ENCODE results near the gene TNIK. TPM values are rescaled to one million over a fixed set of nuclear protein-coding genes. Genes with fewer than 3 reads are reported as not detected.

The TNIK gene
- polyA plus RNA-seq, 1 of the 3 experiments (the other 2 are of a cell fraction): 19.4 TPM

DNA sequence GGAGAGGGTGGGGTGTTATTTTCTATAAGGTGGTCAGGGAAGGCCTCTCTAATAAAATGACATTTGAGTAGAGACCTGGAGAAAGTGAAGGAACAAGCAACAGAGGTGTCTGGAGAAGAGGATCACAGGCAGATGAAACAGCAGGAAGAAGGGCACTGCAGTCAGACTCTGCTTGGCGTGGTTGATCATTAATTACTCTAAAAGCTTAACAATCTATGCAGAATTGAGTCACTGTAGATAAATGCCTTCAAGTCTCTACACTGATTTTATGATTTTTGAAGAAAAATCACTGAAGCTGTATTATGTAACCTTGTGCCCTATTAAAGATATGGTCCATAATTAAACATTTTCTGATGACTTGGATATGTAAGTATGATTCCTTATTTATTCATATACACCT lies 114.2 kb downstream of the TNIK start:
- Histone ChIP-seq H3K4me2 (no peak overlapping the region), H3K27me3 (ENCODE audit: insufficient read depth) (no peaks in the 10 kb centered on the region), H4K20me1 (ENCODE audit: insufficient read depth) (no peaks in the 10 kb centered on the region), H3F3A (replicated peaks; ENCODE audit: insufficient read depth) (peaks cover 23% of the 10 kb centered on the region), H3K79me2 (ENCODE audit: insufficient read depth) (peaks cover 51% of the 10 kb centered on the region), H3K9me3 (no peaks in the 10 kb centered on the region), H2AFZ (ENCODE audit: low read depth) (no peak overlapping the region), H3K27ac (ENCODE audit: low read depth in 2 of 2, low read length in 1 of 2) (no peak overlapping the region), H3K9me2 (no peaks in the 10 kb centered on the region), H3K4me1 (ENCODE audit: control insufficient read depth in 1 of 2, insufficient read depth in 2 of 2, low read depth in 1 of 2, low read length in 1 of 2) (peaks cover 0 to 12% of the 10 kb centered on the region in 2 experiments), H3K36me3 (replicated peaks in 1 of 2; ENCODE audit: control insufficient read depth in 1 of 2, insufficient read depth in 2 of 2, low read length in 1 of 2) (no peaks in the 10 kb centered on the region), H3K4me3 (ENCODE audit: low read depth in 2 of 2, low read length in 1 of 2) (no peak overlapping the region), H3K9ac (no peak overlapping the region)
- ChIA-PET CTCF (no interaction called here), POLR2A (no interaction called here)
- DNase-seq: no peak
- TF ChIP-seq MEF2A (IDR thresholded peaks at IDR 0.05; ENCODE audit: borderline replicate concordance, low read depth) (no peak), ELF1 (IDR thresholded peaks at IDR 0.05) (no peak)
- TF ChIP-seq, protein P1, sequence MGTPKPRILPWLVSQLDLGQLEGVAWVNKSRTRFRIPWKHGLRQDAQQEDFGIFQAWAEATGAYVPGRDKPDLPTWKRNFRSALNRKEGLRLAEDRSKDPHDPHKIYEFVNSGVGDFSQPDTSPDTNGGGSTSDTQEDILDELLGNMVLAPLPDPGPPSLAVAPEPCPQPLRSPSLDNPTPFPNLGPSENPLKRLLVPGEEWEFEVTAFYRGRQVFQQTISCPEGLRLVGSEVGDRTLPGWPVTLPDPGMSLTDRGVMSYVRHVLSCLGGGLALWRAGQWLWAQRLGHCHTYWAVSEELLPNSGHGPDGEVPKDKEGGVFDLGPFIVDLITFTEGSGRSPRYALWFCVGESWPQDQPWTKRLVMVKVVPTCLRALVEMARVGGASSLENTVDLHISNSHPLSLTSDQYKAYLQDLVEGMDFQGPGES (IDR thresholded peaks at IDR 0.05; ENCODE audit: low read depth, low read length): no peak
- TF ChIP-seq, protein P2, sequence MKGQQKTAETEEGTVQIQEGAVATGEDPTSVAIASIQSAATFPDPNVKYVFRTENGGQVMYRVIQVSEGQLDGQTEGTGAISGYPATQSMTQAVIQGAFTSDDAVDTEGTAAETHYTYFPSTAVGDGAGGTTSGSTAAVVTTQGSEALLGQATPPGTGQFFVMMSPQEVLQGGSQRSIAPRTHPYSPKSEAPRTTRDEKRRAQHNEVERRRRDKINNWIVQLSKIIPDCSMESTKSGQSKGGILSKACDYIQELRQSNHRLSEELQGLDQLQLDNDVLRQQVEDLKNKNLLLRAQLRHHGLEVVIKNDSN (IDR thresholded peaks at IDR 0.05; ENCODE audit: borderline replicate concordance, low read depth): no peak
- WGBS (ENCODE audit: low lambda C conversion rate): 100% methylated on average over 1 of the region's 1 CpG

DNA sequence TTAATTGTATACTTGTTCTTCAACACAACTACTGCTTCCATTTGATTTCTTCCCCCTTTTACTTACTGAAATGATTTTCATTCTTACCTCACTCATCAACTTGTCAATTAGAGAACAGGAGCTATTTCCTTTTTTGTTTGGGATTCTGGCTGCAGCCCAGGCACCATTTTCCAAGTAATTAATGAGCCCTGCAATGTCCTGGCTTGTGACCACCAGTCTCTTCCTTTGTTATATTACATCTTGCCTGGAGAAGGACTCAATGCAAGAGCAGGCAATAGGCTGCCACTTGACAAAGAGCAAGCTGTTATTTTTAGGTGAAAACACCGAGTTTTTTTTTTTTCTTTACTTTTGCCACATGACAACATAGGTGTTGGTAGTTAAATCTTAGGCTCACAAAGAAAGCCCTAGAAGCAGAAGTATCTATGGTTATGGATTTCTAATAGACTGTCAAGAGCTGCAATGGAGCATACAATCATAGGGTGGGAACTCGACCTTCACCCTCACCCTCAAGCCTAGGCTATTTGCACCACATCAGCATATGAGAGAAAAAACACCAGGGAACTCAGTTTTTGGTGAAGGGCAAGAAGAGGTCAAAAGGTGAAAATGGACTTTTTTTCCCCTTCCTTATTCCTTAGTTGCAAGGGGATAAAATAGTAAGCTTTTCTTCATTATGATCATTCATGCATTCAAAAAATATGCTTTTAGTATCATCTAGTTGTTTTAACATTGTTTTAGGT lies 114.9 kb downstream of the TNIK start:
- H3K9me2 ChIP-seq: no peaks in the 10 kb centered on the region
- H3K4me1 ChIP-seq (ENCODE audit: control insufficient read depth in 1 of 2, insufficient read depth in 2 of 2, low read depth in 1 of 2, low read length in 1 of 2): peaks cover 0 to 12% of the 10 kb centered on the region in 2 experiments
- H3K4me3 ChIP-seq (ENCODE audit: low read depth in 2 of 2, low read length in 1 of 2): no peak overlapping the region
- POLR2A ChIA-PET: no interaction called here
- H4K20me1 ChIP-seq (ENCODE audit: insufficient read depth): no peaks in the 10 kb centered on the region
- H3K4me2 ChIP-seq: no peak overlapping the region
- no peak overlapping the region for H3K9ac ChIP-seq
- no peaks in the 10 kb centered on the region for H3K27me3 ChIP-seq (ENCODE audit: insufficient read depth)
- H3K27ac ChIP-seq (ENCODE audit: low read depth in 2 of 2, low read length in 1 of 2): no peak overlapping the region
- TF ChIP-seq MEF2A (IDR thresholded peaks at IDR 0.05; ENCODE audit: borderline replicate concordance, low read depth) (no peak), EP300 (IDR thresholded peaks at IDR 0.05; ENCODE audit: borderline replicate concordance in 1 of 2, low read depth in 1 of 2, low read length in 1 of 2) (no peak), RFX5 (IDR thresholded peaks at IDR 0.05; ENCODE audit: low read length) (no peak), NRF1 (IDR thresholded peaks at IDR 0.05; ENCODE audit: low read depth, low read length) (no peak), JUND (IDR thresholded peaks at IDR 0.05) (no peak), SIN3A (IDR thresholded peaks at IDR 0.05; ENCODE audit: borderline replicate concordance, low read depth, low read length) (no peak), ELF1 (IDR thresholded peaks at IDR 0.05) (no peak), MXI1 (IDR thresholded peaks at IDR 0.05; ENCODE audit: low read depth, low read length) (no peak), GATA2 (CRISPR knock-in tag; IDR thresholded peaks at IDR 0.05) (no peak), NFIC (IDR thresholded peaks at IDR 0.05; ENCODE audit: borderline replicate concordance) (no peak), TCF12 (IDR thresholded peaks at IDR 0.05) (no peak), TEAD4 (IDR thresholded peaks at IDR 0.05; ENCODE audit: borderline replicate concordance, insufficient read depth) (no peak), RCOR1 (IDR thresholded peaks at IDR 0.05; ENCODE audit: low read length) (no peak)
- TF ChIP-seq, protein P3, sequence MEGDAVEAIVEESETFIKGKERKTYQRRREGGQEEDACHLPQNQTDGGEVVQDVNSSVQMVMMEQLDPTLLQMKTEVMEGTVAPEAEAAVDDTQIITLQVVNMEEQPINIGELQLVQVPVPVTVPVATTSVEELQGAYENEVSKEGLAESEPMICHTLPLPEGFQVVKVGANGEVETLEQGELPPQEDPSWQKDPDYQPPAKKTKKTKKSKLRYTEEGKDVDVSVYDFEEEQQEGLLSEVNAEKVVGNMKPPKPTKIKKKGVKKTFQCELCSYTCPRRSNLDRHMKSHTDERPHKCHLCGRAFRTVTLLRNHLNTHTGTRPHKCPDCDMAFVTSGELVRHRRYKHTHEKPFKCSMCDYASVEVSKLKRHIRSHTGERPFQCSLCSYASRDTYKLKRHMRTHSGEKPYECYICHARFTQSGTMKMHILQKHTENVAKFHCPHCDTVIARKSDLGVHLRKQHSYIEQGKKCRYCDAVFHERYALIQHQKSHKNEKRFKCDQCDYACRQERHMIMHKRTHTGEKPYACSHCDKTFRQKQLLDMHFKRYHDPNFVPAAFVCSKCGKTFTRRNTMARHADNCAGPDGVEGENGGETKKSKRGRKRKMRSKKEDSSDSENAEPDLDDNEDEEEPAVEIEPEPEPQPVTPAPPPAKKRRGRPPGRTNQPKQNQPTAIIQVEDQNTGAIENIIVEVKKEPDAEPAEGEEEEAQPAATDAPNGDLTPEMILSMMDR (IDR thresholded peaks at IDR 0.05): no peak
- TF ChIP-seq, protein P4, sequence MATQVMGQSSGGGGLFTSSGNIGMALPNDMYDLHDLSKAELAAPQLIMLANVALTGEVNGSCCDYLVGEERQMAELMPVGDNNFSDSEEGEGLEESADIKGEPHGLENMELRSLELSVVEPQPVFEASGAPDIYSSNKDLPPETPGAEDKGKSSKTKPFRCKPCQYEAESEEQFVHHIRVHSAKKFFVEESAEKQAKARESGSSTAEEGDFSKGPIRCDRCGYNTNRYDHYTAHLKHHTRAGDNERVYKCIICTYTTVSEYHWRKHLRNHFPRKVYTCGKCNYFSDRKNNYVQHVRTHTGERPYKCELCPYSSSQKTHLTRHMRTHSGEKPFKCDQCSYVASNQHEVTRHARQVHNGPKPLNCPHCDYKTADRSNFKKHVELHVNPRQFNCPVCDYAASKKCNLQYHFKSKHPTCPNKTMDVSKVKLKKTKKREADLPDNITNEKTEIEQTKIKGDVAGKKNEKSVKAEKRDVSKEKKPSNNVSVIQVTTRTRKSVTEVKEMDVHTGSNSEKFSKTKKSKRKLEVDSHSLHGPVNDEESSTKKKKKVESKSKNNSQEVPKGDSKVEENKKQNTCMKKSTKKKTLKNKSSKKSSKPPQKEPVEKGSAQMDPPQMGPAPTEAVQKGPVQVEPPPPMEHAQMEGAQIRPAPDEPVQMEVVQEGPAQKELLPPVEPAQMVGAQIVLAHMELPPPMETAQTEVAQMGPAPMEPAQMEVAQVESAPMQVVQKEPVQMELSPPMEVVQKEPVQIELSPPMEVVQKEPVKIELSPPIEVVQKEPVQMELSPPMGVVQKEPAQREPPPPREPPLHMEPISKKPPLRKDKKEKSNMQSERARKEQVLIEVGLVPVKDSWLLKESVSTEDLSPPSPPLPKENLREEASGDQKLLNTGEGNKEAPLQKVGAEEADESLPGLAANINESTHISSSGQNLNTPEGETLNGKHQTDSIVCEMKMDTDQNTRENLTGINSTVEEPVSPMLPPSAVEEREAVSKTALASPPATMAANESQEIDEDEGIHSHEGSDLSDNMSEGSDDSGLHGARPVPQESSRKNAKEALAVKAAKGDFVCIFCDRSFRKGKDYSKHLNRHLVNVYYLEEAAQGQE (IDR thresholded peaks at IDR 0.05; ENCODE audit: low read depth, low read length): no peak
- H2AFZ ChIP-seq (ENCODE audit: low read depth): no peak overlapping the region
- H3K9me3 ChIP-seq: no peaks in the 10 kb centered on the region
- DNase-seq: no peak
- peaks cover 50% of the 10 kb centered on the region for H3K79me2 ChIP-seq (ENCODE audit: insufficient read depth)
- peaks cover 17% of the 10 kb centered on the region for H3F3A ChIP-seq (replicated peaks; ENCODE audit: insufficient read depth)
- CTCF ChIA-PET: no interaction called here
- H3K36me3 ChIP-seq (replicated peaks in 1 of 2; ENCODE audit: control insufficient read depth in 1 of 2, insufficient read depth in 2 of 2, low read length in 1 of 2): no peaks in the 10 kb centered on the region
- WGBS (ENCODE audit: low lambda C conversion rate): 78% methylated on average over 2 of the region's 2 CpGs
